Right lobe of liver (tissue), 6 donors: ENCODE measurements around the gene CPSF2. TPM values are rescaled to one million over a fixed set of nuclear protein-coding genes. Genes with fewer than 3 reads are reported as not detected.

Experiments
- ATAC-seq, 4 donors: fragments of 200-7000 bp; cut with Tn5 transposase; one replicate each; pipeline ENCODE4 v1.9.1; 2020; ENCODE audit warnings: mild to moderate bottlenecking in 4 of 4, moderate library complexity in 4 of 4
- DNase-seq, 3 donors: peaks; one replicate each; pipeline ENCODE4 v3.0.0-alpha.2; 2020
- H3K27ac ChIP-seq, 3 donors: fragments of 200-600 bp; one replicate each; pipeline ENCODE4 v1.8.0; 2022
- H3K27me3 ChIP-seq, 2 donors: fragments of 200-600 bp; one replicate each; pipeline ENCODE4 v1.8.0; 2022
- H3K36me3 ChIP-seq, 4 donors: fragments of 200-600 bp; sonication (generic) in 1 of 4; one replicate each; pipeline versions ENCODE4 v1.5.1 to v1.8.0; 2017 to 2022; ENCODE audit warnings: control low read depth in 1 of 4
- H3K4me1 ChIP-seq, 4 donors: fragments of 200-600 bp; sonication (generic) in 1 of 4; one replicate each; pipeline versions ENCODE4 v1.5.1 to v1.8.0; 2017 to 2022; ENCODE audit warnings: control low read depth in 1 of 4
- H3K4me3 ChIP-seq, 3 donors: fragments of 200-600 bp; one replicate each; pipeline ENCODE4 v1.8.0; 2022
- H3K9me3 ChIP-seq, 4 donors: fragments of 200-600 bp; sonication (generic) in 1 of 4; one replicate each; pipeline versions ENCODE4 v1.5.1 to v1.8.0; 2017 to 2022; ENCODE audit warnings: control low read depth in 1 of 4
- POLR2A ChIP-seq: fragments of 450-650 bp; IDR thresholded peaks from one replicate; pipeline ENCODE4 v1.6.1; 2017; ENCODE audit warnings: antibody characterized with exemption, mild to moderate bottlenecking
- WGBS: methylation state at CpG from one replicate; pipeline ENCODE4 v1.1.6; 2018; ENCODE audit warnings: low coverage, low lambda C conversion rate; ENCODE audit not compliant: insufficient coverage; ENCODE audit errors: missing lambda C conversion rate; 5-methylcytosine and 5-hydroxymethylcytosine counted together
- intact Hi-C, 2 donors: fragments of 100-400 bp; cut with DNase I; formaldehyde crosslinking; loops; one replicate each; pipeline versions ENCODE4 v1.11.2 to v1.14.1; 2022
- total RNA-seq, 6 experiments: library from RNA; depleted of rRNA in 2 of 6; stranded (reverse); fragments of >200 nt in 2 of 6; fragmentation: NEBNext Ultra II Directional in 3 of 6; extraction: Animal tissue kit (Norgen Biotek cat#: 25700) in 3 of 6; gene quantifications; one replicate each; pipeline versions ENCODE4 v1.1.0 to v1.2.4, GENCODE V29; 2016 to 2023
- TF ChIP-seq, protein P1 (sequence below), 4 donors: fragments of 200-600 bp in 3 of 4; fragments of 450-650 bp in 1 of 4; IDR thresholded peaks; one replicate each; pipeline versions ENCODE4 v1.5.1 to v1.8.0; 2016 to 2022; ENCODE audit warnings: antibody characterized with exemption in 4 of 4, mild to moderate bottlenecking in 2 of 4
- donor health status: DM: no; HTN: yes; CAD: no.
- donor health status: DM: no; HTN: no; CAD: no.
- donor health status: DM: no; HTN: no; CAD: no.
- donor health status: DM: no; HTN: yes; CAD: no.
- donor health status: DM: no; HTN: yes; CAD: no.

Gene CPSF2
- total RNA-seq, 6 experiments from 2014 or later, result 23.4 to 28.2 (median 25.9) TPM

DNA sequence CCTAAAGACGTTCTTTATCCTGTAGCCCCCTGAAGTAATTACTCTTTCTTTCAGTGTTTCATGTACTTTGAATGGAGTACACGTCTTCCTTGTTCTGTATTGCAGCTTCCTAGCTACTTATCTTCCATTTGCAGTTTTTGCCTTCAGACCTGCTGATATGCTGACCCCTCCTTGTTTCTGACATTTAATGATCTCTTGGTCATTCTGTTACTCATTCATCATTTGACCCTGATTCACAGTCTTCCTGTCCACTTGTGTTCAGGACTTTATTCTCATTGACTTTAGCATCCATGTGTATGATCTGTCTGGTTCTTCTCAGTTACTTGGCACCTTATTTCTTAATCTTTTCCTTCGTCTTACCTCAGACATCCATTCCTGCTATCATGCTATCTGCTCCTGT, 22.2 kb downstream of the CPSF2 start:
- H3K4me3 ChIP-seq, result no peak overlapping the region
- H3K36me3 ChIP-seq, result peaks cover 0 to 69% (median 26%) of the 10 kb centered on the region in 4 donors
- no peaks in the 10 kb centered on the region for H3K9me3 ChIP-seq
- intact Hi-C loops, result no loop called here
- WGBS, result 90% methylated on average over 3 of the region's 3 CpGs
- H3K27me3 ChIP-seq, result no peaks in the 10 kb centered on the region
- DNase-seq, result no peak
- TF ChIP-seq, protein P1, sequence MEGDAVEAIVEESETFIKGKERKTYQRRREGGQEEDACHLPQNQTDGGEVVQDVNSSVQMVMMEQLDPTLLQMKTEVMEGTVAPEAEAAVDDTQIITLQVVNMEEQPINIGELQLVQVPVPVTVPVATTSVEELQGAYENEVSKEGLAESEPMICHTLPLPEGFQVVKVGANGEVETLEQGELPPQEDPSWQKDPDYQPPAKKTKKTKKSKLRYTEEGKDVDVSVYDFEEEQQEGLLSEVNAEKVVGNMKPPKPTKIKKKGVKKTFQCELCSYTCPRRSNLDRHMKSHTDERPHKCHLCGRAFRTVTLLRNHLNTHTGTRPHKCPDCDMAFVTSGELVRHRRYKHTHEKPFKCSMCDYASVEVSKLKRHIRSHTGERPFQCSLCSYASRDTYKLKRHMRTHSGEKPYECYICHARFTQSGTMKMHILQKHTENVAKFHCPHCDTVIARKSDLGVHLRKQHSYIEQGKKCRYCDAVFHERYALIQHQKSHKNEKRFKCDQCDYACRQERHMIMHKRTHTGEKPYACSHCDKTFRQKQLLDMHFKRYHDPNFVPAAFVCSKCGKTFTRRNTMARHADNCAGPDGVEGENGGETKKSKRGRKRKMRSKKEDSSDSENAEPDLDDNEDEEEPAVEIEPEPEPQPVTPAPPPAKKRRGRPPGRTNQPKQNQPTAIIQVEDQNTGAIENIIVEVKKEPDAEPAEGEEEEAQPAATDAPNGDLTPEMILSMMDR (IDR thresholded peaks at IDR 0.05), result no peak
- TF ChIP-seq POLR2A, result no peak
- no peaks in the 10 kb centered on the region for H3K4me1 ChIP-seq
- no peak for ATAC-seq
- no peak overlapping the region for H3K27ac ChIP-seq

DNA sequence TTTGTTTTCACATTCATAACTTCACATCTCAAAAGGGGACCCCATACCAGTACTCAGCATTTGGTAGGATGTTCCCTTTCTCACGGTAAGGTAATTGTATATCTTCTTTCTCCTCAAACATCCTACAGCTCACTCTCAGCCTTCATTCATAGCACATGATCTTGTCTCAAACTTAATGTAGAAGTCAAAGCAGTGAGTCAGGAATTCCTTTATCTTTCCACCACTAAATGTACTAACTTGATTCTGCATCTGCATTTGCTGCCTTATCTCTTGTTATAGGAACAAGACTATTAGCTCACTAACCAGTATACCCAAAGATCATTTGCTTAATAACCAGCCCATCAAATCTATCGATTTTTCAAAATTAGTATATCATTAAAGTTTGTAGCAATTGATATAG, 22.9 kb downstream of the CPSF2 start:
- H3K9me3 ChIP-seq, result no peaks in the 10 kb centered on the region
- no peaks in the 10 kb centered on the region for H3K4me1 ChIP-seq
- ATAC-seq (no peak), DNase-seq (no peak)
- no peaks in the 10 kb centered on the region for H3K27me3 ChIP-seq
- H3K36me3 ChIP-seq, result peaks cover 0 to 74% (median 26%) of the 10 kb centered on the region in 4 donors
- intact Hi-C loops, result no loop called here
- no peak overlapping the region for H3K27ac ChIP-seq
- TF ChIP-seq, protein P1 (IDR thresholded peaks at IDR 0.05), result no peak
- no peak for TF ChIP-seq POLR2A
- no peak overlapping the region for H3K4me3 ChIP-seq
- WGBS, result 94% methylated on average over 2 of the region's 2 CpGs

DNA sequence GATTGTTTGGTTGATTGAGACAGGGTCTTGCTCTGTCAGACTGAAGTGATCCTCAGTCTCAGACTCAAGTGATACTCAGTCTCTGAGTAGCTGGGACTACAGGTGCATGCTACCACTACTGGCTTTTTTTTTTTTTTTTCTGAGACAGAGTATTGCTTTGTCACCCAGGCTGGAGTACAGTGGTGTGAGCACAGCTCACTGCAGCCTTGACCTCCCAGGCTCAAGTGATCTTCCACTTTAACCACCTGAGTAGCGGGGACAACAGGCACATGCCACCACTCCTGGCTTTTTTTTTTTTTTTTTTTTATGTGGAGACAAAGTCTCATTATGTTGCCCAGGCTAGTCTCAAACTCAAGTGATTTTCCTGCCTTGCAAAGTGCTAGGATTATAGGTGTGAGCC, 31.8 kb downstream of the CPSF2 start:
- peaks cover 0 to 51% (median 20%) of the 10 kb centered on the region in 4 donors for H3K36me3 ChIP-seq

DNA sequence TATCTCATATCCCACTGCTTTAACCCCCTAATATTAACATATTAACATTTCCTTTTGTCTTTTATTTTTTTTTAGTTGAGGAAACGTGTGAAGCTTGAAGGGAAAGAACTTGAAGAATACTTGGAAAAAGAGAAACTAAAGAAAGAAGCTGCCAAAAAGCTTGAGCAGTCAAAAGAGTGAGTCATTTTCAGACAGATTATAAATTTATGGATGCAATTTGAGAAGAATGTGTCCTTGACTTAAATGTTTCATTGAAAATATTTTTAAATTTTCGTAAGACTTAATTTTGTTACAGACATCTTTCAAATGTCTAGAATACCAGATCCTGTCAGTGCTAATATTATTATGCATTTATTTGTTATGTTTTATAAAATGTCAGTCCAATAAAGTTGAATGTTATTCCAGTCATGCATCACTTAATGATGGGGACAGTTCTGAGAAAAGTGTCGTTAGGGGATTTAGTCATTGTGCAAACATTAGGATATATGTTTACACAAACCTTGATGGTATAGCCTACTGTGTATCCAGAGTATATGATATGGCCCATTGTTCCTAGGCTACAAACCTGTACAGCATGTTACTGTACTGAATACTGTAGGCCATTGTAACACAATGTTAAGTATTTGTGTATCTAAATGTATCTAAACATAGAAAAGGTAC, 32.6 kb downstream of the CPSF2 start:
- Histone ChIP-seq H3K4me3 (no peak overlapping the region), H3K27me3 (no peaks in the 10 kb centered on the region), H3K4me1 (no peaks in the 10 kb centered on the region), H3K27ac (no peak overlapping the region), H3K36me3 (peaks cover 0 to 52% (median 21%) of the 10 kb centered on the region in 4 donors), H3K9me3 (no peaks in the 10 kb centered on the region)
- no peak for TF ChIP-seq POLR2A
- TF ChIP-seq, protein P1 (IDR thresholded peaks at IDR 0.05), result no peak
- WGBS, result 86% methylated on average over 3 of the region's 3 CpGs
- intact Hi-C loops, result no loop called here
- ATAC-seq (no peak), DNase-seq (no peak)

More for the DNA sequence above, 31.8 kb downstream of the CPSF2 start:
- H3K4me3 ChIP-seq, result no peak overlapping the region
- DNase-seq (no peak), ATAC-seq (no peak)
- H3K9me3 ChIP-seq, result no peaks in the 10 kb centered on the region
- no peaks in the 10 kb centered on the region for H3K27me3 ChIP-seq
- H3K4me1 ChIP-seq, result no peaks in the 10 kb centered on the region
- H3K27ac ChIP-seq, result no peak overlapping the region
- intact Hi-C loops, result no loop called here
- 100% methylated on average over 1 of the region's 1 CpG for WGBS
- TF ChIP-seq, protein P1 (IDR thresholded peaks at IDR 0.05), result no peak
- no peak for TF ChIP-seq POLR2A
